K562 (cell line): ENCODE measurements around the gene SS18L1. TPM values are rescaled to one million over a fixed set of nuclear protein-coding genes. Genes with fewer than 3 reads are reported as not detected.
A peak's percentile ranks its signal among the peaks of the same experiment; 100 is the strongest.

Source experiments
- ATF7 ChIP-seq: fragments of 450-650 bp; IDR thresholded peaks from 2 replicates; pipeline ENCODE4 v1.7.1; 2014; ENCODE audit warnings: mild to moderate bottlenecking, moderate library complexity
- BACH1 ChIP-seq: fragments of 200-800 bp; sonication (Bioruptor generic); IDR thresholded peaks from 2 replicates; pipeline ENCODE4 v1.6.1; 2016; ENCODE audit warnings: missing genetic modification characterization, missing compliant biosample characterization
- DMBX1 ChIP-seq: fragments of 250-450 bp; sonication (Bioruptor Pico); IDR thresholded peaks from 2 replicates; pipeline ENCODE4 v1.8.0; 2022; ENCODE audit warnings: inconsistent platforms, mild to moderate bottlenecking, moderate library complexity, borderline replicate concordance
- IRF1 ChIP-seq: sonication (generic); formaldehyde crosslinking; IDR thresholded peaks from 2 replicates; pipeline ENCODE4 v1.8.0; 2022; ENCODE audit warnings: missing genetic modification reagents, mild to moderate bottlenecking, borderline replicate concordance
- KLF10 ChIP-seq: fragments of 250-450 bp; sonication (Bioruptor Pico); IDR thresholded peaks from 2 replicates; pipeline ENCODE4 v1.6.1; 2021; ENCODE audit warnings: matching md5 sums
- MBD1 ChIP-seq: fragments of 250-450 bp; sonication (Bioruptor Pico); IDR thresholded peaks from 2 replicates; pipeline ENCODE4 v1.8.0; 2022; ENCODE audit warnings: inconsistent platforms
- MITF ChIP-seq: IDR thresholded peaks from 2 replicates; pipeline ENCODE4 v1.6.1; 2014; ENCODE audit warnings: antibody characterized with exemption
- MTF1 ChIP-seq: fragments of 250-450 bp; sonication (Bioruptor Pico); IDR thresholded peaks from 2 replicates; pipeline ENCODE4 v1.9.0; 2021; ENCODE audit warnings: moderate library complexity, mild to moderate bottlenecking, inconsistent platforms, borderline replicate concordance
- PTBP1 ChIP-seq: fragments of 200-400 bp; formaldehyde crosslinking; IDR thresholded peaks from 2 replicates; pipeline ENCODE4 v1.6.1; 2017; ENCODE audit warnings: low read depth, low read length
- RAD51 ChIP-seq: fragments of 450-650 bp; IDR thresholded peaks from 2 replicates; pipeline ENCODE4 v1.7.1; 2016; ENCODE audit warnings: low read depth, mild to moderate bottlenecking, borderline replicate concordance
- TAF7 ChIP-seq: fragments of 450-650 bp; IDR thresholded peaks from 2 replicates; pipeline ENCODE4 v1.6.1; 2016; ENCODE audit warnings: missing genetic modification characterization, missing compliant biosample characterization
- ZC3H11A ChIP-seq: IDR thresholded peaks from 2 replicates; pipeline ENCODE4 v1.6.1; 2012; ENCODE audit warnings: low read depth, low read length, improper control_type of control experiment
- ZC3H4 ChIP-seq: sonication (generic); formaldehyde crosslinking; IDR thresholded peaks from 2 replicates; pipeline ENCODE4 v1.9.0; 2021; ENCODE audit warnings: missing genetic modification reagents, borderline replicate concordance
- ZNF639 ChIP-seq, 2 experiments: fragments of 200-800 bp in 1 of 2; sonication (Bioruptor generic) in 1 of 2; sonication (generic) in 1 of 2; formaldehyde crosslinking in 1 of 2; IDR thresholded peaks in 1 of 2; conservative IDR thresholded peaks in 1 of 2; 2 replicates each; pipeline versions ENCODE4 v1.5.0 to v1.6.1; 2016 to 2020; ENCODE audit warnings: missing compliant biosample characterization in 1 of 2, missing genetic modification characterization in 1 of 2, missing genetic modification reagents in 1 of 2
- polyA plus RNA-seq, 8 experiments: library from polyadenylated mRNA; depleted of rRNA in 4 of 8; stranded (reverse) in 5 of 8; unstranded in 3 of 8; fragments of >200 nt; fragmentation: Nextera tagmentation in 2 of 8; fragmentation: Illumina TruSeq in 1 of 8; extraction: Ambion mirVana in 2 of 8; extraction: Trizol in 1 of 8; gene quantifications; 2 replicates each; pipeline versions ENCODE4 v1.2.1 to v1.2.3, GENCODE V29; 2011 to 2014; ENCODE audit warnings: inconsistent platforms in 1 of 8, missing spikeins in 1 of 8
- total RNA-seq, 7 experiments: library from RNA; depleted of rRNA in 6 of 7; stranded (reverse); fragments of >200 nt in 6 of 7; fragmentation: Illumina TruSeq in 2 of 7; extraction: Trizol in 2 of 7; gene quantifications; 2 replicates each; pipeline versions ENCODE4 v1.2.1 to v1.2.3, GENCODE V29; 2011 to 2021; ENCODE audit warnings: low replicate concordance in 1 of 7
- TF ChIP-seq, protein P1 (sequence below): fragments of 250-450 bp; sonication (Bioruptor Pico); IDR thresholded peaks from 2 replicates; pipeline ENCODE4 v1.5.0; 2020; ENCODE audit warnings: mild to moderate bottlenecking

SS18L1 gene
- total and polyA plus RNA-seq, 9 of the 15 experiments (the other 6 are each of a cell fraction or from before 2014, with no cell fraction given): 2.7 to 28.3 (median 15.1) TPM

DNA sequence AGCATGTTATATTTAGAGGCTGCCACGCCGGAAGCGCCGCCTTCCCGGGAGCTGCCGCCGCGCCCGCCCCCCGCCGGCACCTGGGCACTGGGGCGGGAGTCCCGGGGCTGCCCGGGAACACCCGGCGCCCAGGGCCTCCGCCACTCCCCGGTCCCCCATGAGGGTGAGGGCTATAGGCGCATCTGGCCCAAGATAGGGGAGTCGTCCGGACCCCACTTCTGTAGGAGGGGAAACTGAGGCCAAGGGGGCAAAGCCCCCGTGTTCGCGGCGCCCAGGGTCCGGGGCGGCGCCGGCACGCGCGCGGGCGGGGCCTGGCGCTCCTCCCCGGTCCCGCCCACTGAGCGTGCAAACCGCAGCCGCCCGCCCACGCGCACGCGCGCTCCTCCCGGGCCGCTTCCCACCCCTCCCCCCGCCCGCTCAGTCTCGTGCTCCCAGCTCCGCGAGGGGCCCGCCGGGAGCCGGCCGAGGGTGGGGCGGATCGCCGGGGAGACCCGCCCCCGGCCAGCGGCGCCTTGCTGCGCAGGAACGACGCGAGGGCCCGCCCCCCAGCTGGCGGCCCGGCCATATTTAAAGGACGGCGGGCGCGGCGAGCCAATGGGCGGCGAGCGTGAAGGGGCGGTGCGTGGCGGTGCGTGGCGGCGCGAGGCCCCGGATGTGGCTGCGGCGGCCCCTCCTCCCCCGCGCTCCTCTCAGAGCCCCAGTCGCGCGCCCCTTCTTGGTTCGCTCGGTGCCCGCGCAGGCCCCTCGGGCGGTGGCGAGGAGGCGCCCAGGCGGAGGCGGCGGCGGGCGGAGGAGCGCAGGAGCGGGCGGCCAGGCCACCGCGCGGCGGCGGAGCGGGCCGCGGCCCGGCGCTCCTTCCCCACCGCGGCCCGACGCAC is 21.6 kb upstream of the SS18L1 start, which contains the start of gene LSM14B (continued):
- TF ChIP-seq ATF7 (peak; percentile 65; the same call in 1 of the 2 replicates), IRF1 (CRISPR knock-in tag) (no peak), BACH1 (no peak), PTBP1 (no peak), MTF1 (CRISPR knock-in tag) (no peak), MITF (peak; percentile 93), MBD1 (CRISPR knock-in tag) (no peak), RAD51 (no peak), KLF10 (CRISPR knock-in tag) (no peak), TAF7 (tag) (no peak), DMBX1 (CRISPR knock-in tag) (no peak), ZC3H4 (CRISPR knock-in tag) (no peak), ZNF639 (CRISPR knock-in tag; conservative IDR thresholded peaks at IDR 0.05 in 1 of 2, IDR thresholded peaks at IDR 0.05 in 1 of 2) (peak in 1 of 2 experiments; percentile 95; a peak in 2 of 4 replicates), ZC3H11A (no peak)
- TF ChIP-seq, protein P1, sequence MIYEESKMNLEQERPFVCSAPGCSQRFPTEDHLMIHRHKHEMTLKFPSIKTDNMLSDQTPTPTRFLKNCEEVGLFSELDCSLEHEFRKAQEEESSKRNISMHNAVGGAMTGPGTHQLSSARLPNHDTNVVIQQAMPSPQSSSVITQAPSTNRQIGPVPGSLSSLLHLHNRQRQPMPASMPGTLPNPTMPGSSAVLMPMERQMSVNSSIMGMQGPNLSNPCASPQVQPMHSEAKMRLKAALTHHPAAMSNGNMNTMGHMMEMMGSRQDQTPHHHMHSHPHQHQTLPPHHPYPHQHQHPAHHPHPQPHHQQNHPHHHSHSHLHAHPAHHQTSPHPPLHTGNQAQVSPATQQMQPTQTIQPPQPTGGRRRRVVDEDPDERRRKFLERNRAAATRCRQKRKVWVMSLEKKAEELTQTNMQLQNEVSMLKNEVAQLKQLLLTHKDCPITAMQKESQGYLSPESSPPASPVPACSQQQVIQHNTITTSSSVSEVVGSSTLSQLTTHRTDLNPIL (CRISPR knock-in tag): no peak
